Hematopoietic multipotent progenitor cell (in vitro differentiated cells): ENCODE measurements around the gene SGPL1. TPM values are rescaled to one million over a fixed set of nuclear protein-coding genes. Genes with fewer than 3 reads are reported as not detected.

ENCODE experiments used
- DNase-seq, 3 donors: peaks; one replicate each; pipeline ENCODE4 v3.0.0-alpha.2; 2011 to 2015; ENCODE audit warnings: low read depth in 2 of 3, low spot score in 2 of 3
- total RNA-seq: library from RNA; depleted of rRNA; stranded (reverse); fragments of >200 nt; gene quantifications from one replicate; pipeline ENCODE4 v1.2.3, GENCODE V29; 2012

Gene SGPL1
- total RNA-seq, 1 donor: 15.6 TPM

DNA sequence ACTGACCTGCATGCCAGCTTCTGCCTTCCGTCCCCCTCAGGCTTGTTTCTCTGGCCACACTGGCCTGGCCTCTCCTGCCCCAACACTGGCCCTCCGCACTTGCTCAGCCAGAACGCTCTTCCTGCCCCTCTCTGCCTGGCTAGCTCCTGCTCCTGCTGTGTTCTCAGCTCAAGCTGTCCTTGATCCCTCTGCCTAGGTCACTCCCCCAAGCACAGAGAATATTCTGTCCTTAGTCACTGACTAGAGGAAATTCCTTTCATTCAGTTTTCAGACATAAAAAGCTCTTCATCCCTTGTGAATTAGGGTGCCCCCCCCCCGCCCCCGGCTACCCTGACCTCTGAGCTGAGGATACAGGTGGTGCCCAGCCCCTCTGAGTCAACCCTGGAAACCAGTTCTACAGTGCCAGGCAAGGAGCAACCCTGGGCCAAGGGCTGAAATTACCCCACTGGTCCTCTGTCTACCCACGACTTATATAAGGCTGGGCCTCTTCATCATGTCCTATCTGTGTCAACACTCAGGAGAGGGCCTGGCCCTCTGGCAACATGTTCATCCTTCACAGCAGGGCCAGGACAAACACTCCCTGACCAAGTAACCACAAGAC is 6.6 kb upstream of the SGPL1 start:
- DNase-seq: no peak

DNA sequence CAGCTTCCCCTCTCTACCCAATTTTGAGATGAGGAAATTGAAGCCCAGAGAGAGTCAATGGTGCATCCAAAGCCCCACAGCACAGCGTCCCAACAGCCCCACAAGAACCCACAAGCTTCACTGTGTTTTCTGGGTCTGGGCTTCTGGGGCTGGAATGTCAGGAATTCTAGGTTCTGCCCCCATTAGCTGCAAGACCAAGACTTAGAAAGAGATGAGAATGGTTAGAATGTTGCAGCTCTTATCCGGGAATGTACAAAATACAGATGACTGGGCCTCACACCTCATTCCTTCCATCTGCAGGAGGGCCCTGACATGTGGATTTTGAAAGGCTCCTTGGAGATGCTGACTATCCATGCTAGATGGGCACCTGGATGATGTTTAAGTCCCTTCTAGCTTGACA is 6.0 kb upstream of the SGPL1 start:
- no peak for DNase-seq

DNA sequence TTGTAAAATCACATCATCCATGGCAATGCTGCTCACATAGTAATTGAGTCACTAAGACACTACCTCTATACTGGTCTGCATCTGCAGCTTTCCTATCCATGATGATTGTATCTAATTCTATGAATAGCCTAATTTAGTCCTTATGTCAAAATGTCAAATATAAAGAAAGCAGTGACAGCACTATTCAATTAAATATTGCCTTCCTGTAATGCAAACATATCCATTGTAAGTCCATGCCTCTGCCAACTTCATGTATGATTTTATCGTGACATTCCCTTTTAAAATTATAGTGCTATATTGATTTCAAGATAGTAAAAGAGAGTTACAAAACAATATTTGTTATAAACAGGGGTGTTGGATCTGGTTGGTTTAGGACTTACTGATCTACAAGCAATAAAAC is 4.8 kb upstream of the SGPL1 start:
- DNase-seq: no peak

DNA sequence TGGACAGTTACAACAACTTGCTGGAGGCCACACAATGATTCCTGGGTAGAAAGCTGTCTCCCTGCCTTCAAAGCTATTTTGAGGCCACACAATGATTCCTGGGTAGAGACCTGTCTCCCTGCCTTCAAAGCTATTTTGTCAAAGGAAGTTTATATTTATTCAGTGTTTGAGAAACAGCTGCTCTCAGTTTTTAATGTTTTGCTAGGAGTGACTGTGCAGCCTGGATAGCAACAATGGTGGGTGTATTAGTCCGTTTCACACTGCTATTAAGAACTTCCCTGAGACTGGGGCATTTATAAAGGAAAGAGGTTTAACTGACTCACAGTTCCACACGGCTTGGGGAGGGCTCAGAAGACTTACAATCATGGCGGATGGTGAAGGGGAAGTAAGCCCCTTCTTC is 3.9 kb upstream of the SGPL1 start:
- no peak for DNase-seq

DNA sequence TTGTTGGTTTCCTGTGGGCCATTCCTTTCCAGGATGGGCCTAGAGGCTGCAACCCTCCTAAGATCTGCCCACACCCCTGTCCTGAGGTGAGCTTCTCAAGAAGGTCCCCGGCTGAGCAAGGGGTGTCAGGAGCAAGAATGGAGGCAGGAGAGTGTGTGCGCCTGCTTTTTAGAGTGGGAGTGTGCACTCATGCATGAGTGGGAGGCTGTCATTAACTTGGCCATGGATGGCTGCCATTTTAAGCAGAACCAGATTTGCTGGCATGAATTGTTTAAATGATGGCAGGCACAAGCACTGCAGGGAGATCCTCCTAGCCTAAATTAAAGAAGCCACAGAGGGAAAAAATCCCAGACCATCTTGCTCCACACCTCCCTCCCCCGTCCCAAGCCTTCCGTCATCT is 2.9 kb upstream of the SGPL1 start:
- no peak for DNase-seq

DNA sequence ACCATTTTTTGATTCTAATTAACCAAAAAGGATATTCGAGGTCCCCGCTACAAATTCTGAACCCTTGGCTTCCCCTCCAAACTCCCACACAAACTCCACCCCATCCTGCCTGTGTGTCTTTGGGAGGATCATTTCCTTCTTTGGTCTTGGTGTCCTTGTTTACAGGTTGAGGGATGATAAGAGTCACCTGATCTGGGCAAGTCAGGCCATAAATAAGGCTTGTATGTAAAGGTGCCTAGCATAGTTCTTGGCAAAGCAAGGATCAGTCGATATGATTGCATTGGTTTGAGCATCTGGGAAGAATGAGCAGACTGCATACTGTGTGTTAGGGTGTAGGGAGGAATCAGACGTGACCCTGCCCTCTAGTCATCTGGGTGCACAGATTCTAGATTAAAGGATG is 1.6 kb upstream of the SGPL1 start:
- no peak for DNase-seq

DNA sequence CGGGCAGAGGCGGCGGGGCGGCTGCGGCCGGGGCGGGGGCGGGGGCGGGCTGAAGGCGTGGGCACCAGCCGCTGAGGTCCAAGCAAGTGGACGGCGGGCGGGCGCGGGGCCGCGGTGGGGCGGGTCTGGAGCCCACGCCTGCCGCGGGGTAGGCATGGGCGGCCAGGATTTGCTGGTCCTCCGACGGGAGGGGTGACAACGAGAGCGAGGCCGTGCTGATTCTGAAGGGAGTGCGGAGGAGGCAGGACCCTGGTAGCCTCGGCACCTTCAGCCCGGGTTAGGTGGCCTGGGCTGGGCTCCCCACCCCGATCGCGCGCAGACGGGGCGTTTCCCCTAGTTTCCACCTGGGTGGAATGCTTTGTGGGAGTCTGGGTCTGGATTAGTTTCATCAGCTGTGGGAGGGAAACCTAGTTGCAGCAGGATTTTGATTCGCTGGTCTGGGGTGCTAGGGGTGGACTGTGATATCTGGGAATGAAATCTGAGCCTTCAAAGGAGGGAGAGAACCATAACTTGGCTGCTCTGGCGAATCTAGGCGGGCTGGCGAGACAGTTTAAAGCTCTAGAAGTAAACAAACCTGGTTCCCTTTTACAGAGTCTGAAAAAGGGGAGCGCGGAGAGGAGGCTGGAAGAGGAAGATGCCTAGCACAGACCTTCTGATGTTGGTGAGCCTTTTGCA is 609 bp downstream of the SGPL1 start:
- peak in 2 of 3 donors; percentile 30 to 37 for DNase-seq

DNA sequence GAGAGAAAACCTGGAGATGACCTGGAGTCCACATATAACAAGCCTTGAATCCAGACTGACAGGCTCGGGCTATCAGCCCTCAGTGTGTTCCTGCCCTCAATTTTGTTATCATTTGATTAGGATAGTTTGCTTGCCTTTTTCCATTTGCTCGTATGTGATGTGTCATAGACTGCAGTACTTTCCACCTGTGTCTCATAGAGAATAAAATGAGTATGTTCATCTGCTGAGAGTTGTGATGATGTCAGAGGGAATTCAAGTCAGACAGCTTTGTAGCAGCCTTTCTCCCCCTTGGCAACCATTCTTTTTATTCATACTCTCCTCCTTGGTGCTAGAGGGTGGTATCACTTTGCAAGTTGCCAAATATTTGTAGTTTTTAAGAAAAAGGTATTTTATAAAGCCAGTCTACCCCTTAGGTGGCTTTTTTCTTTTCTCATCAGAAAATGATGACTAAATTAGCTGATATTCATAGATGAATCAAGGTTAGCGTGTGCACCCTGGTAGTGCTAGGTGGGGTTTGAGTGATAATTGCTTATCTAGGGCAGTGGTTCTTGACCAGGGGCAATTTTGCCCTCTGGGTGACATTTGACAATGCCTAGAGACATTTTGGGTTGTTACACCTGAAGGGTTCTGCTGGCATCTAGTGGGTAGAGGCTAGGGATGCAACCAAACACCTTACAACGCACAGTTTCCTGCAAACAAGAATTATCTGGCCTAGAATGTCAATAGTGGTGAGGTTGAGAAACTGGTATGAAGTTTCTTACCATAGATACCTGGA is 5.4 kb downstream of the SGPL1 start:
- DNase-seq: peak in 1 of 3 donors; percentile 36

DNA sequence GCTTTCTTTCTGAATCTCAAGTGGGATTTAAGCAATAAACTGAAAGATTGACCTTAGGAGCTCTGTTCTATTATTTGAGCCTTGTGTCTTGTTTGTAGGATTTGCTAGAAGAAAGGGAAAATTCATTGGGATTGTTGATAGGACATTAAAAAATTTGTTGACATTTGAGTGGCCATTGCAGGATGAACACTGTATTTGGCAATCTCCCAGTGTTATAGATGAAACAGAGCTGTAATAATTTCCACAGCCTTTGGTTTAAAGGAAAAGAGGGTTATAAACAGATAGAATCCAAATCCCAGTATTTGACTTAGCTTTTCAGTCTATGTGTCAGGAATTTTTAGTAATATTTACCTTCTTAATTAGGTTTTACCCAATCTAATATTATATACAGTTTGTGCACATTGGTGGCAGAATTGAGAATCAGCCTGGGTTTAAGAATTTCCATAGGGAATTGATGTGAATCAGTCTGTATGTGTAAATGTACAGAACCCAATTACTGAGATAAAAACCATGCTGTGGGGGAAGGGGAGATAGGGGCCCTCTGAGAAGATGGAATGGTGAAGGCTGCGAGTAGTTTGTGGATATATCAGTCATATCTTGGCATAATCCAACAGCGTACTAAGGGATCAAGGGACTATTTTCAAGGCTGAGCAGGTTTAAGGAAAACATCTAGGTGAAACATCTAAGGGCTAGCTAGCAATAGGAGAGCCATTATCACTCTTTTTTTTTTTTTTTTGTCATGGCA is 6.5 kb downstream of the SGPL1 start:
- no peak for DNase-seq

DNA sequence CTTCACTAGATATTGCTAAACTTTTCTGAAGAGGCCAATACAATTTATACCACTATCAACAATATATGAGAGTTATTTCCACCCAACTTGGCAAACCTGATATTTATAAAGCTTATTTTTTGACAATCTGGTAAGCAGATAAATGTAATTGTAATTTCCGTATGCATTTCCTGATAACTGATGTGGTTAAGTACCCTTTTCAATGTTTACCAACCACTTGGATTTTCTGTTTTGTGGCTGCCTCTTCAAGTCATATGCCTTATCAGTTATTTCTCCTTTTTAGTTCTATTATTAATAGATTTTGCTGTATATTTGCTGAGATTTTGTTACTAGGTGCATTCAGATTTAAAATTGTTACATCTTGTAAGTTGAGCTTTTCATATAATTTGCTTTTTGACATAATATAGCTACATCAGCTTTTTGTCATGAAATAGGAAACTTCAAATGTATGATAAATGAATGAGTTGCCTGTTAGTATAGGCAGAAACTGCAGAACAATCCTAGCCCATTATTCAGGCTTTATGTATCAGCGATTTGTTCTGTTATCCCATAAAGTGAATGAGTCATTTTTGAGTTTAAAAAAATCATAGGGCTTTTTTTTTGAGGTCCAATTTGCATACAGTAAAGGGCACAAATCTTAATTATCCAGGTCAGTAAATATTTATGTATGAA is 11.5 kb downstream of the SGPL1 start:
- DNase-seq: no peak

DNA sequence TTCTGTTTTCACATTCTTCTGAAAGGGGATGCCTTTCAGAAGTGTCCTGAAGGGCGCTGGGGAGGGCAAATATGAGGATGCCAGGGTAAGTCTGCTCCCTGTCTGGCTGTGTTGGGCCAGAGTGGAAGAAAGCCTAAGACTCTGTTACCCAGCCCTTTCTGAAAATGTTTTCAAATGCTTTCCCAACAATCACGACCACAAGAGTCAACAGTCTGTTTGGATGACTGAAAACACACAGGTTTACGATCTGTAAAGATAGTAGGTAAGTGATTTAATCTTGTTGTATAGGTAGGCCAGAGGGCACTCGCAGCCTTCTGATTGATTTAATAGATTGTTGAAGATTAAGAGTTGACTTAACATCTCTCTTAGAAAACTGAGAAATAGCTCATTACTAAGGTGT is 13.2 kb downstream of the SGPL1 start:
- DNase-seq: no peak

DNA sequence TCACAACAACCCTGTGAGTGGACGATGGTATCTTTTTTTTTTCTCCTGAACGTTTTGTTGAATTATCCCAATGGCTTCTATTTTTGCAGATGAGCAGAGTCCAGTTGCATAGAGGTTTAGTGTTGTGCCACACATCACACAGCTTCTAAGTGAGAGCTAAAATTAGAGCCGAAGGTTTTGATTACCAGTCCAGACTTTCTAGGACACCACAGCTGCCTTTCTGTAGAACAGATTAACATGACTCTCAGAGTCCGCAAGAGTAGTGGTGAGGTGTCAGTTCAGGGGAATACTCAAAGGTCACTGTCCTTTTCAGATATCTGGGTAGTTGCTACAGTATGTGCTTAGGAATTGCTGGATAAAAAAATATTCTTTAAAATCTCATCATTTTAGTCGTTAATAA is 13.8 kb downstream of the SGPL1 start:
- no peak for DNase-seq

DNA sequence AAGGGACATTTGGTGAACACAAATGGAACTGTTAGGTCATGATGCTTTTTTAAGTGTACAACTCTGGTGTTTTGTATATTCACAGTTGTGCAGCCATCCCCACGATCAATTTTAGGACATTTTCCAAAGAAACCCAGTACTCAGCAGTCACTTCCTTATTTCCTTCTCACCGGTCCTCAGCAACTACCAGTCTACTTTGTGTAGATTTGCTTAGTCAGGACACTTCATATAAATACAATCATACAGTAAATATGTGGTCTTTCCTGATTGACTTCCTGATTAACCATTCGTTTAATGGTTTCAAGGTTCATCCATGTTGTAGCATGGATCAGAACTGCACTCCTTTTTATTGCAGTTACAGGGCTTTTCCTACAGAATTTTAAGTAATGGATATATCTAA is 14.4 kb downstream of the SGPL1 start:
- DNase-seq: peak in 1 of 3 donors; percentile 17

DNA sequence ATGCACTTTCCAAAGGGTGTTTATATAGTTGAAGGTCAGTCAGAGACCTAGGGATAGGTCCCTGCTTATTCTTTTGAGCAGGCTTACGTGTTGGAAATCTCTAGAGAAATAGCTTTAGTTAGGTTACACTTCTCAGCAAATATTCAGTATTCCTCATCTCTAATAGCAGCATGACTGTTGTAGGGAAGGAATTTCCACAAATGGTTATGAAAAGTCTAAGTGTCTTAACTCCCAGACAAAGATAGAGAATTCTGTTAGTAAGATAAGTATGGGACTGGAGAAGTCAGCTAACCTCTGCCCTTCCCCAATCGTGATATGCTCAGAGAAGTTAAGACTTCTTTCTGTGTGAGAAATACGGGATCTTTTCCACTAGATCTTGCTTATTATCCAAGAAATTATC is 16.5 kb downstream of the SGPL1 start:
- DNase-seq: no peak

DNA sequence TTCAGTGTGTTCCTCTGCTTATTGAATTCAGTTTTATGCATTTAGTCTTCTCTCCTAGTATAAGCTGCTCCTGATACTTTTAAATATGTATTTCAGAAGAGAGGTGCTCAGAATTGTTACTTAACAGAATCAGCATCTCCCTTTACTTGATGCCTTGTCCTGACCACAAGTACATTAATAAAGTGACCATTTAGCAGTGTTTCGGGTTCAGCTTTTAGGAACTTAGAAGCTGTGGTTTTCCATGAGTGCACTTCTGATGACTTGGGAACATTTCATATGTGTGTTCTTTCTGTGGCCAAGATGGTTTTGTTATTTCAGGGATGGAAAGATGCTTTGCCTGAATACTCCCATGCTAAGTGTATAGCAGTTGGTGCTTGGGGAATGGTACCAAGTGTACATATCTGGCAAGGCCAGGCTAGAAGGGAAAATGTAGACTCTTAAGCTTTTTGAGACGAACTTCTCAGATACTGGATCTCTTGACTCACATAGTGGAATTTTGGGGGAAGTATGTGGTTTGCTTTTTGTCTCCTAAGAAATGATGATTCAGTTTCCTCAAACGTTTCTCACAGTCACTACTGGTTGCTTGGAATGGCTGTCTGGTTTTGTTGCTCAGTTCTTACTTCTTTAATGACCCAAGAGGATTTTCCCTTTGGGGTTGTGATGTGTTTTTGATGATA is 17.2 kb downstream of the SGPL1 start:
- DNase-seq: peak in 2 of 3 donors; percentile 29 to 43

DNA sequence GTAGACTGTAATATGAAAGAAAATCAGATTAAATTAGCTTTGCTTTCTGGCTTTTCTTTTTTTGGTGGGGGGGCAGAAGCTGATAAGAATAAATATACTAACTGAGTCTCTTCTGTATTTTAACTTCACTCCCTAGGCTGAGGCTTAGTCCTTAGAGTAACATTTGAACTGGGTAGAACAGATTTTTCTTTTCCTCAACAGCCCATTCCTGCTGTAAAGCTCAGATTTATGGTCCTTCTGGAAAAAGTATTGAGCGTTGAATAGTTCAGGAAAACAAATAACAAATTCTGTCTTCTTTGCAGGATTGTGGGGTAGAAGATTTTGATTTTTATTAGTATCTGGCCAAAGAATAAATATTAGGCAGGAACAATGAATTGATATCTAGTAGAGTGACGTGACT is 17.9 kb downstream of the SGPL1 start:
- DNase-seq: no peak

DNA sequence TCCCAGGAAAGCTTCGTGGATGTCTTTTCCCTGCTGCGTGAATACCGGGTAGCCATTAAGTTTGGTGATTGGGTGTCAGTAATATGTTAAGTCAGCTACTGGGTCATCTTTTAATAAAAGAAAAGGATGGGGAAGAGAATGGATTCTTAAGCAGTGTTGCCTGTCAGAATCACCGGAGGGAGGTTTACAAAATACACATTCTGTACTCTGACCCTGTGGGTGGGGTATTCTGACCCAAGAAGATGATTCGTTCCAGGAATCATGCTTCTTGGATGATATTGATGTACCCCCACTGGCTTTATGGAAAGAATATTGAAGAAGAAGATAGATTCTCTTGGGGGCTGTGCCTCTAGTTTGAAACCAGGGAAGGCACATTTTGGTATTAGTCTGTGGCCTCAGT is 18.3 kb downstream of the SGPL1 start:
- DNase-seq: no peak

DNA sequence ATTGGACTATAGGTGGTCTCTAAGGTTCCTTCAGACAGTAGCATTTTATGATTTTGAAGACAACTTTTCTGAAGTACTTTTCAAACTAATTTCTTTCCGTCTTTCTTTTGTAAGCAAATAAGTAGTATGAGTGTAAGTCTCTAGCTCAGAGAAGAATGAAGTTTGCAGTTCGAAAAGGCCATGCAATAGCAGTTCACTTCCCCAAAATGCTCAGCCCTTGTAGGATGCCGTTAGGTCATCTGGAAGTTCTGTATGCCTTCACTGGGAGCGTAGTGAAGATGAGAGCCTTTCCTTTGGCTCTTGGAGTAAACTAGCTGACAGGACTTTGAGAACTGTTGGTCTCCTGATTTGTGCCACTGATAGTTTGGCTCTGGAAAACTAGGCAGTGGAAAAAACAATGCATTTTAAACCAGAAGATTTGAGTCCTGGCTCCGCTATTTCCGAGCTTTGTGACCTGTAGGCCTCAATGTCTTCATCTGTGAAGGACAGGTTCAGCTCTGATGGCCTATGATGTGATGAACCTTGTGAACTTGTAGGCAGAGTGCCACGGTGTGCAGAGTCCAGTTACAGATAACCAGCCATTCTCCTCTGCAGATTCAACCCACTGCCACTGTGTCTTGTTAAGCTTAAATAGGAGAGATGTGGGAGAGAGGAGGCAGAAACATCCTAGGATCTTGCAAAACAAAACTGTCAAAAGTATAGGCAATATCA is 18.8 kb downstream of the SGPL1 start:
- DNase-seq: no peak

DNA sequence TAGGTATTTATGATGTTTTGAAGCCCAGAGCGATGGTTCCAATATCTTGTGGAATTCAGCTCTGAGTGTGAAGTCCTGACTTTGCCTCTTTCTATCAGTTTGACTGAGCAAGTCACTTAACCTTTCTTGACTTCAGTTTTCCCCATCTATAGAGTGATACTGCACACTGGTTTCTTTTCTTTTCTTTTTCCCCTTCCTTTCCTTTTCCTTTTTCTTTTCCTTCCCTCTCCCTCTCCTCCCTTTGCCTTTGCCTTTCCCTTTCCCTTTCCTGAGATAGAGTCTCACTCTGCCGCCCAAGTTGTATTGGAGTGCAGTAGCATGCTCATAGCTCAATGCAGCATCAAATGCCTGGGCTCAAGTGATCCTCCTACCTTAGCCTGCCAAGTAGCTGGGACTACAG is 20.6 kb downstream of the SGPL1 start:
- no peak for DNase-seq

DNA sequence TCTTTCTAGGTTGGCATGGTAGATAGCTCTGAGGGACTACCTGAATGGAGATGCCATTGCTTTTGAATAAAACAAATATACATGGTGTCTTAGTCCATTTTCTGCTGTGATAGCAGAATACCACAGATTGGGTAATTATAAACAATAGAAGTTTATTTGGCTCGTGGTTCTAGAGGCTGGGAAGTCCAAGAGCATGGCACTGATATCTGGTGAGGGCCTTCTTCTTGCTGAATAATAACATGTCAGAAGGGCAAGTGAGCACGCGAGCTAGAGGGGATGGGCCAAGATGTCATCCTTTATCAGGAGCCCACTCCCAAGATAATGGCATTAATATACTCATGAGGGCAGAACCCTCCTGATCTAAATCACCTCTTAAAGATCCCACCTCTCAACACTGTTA is 21.9 kb downstream of the SGPL1 start:
- no peak for DNase-seq
